Heart left ventricle (tissue), 16 donors: ENCODE data around the gene ASAP2. TPM values are rescaled to one million over a fixed set of nuclear protein-coding genes. Genes with fewer than 3 reads are reported as not detected.

ENCODE experiments used
- ATAC-seq, 4 donors: fragments of 200-7000 bp; cut with Tn5 transposase; one replicate each; pipeline ENCODE4 v1.9.1; 2020 to 2022; ENCODE audit warnings: moderate library complexity in 4 of 4, mild to moderate bottlenecking in 3 of 4, moderate number of reproducible peaks in 1 of 4
- DNase-seq, 5 donors: peaks; one replicate each; pipeline ENCODE4 v3.0.0-alpha.2; 2020
- H3K27ac ChIP-seq, 12 donors: fragments of 200-600 bp; sonication (generic) in 4 of 12; one replicate each; pipeline versions ENCODE4 v1.5.0 to v1.8.0; 2016 to 2022; ENCODE audit warnings: mild to moderate bottlenecking in 2 of 12
- H3K27me3 ChIP-seq, 9 donors: fragments of 200-600 bp; sonication (generic) in 2 of 9; one replicate each; pipeline versions ENCODE4 v1.5.1 to v1.8.0; 2016 to 2022; ENCODE audit warnings: mild to moderate bottlenecking in 3 of 9
- H3K36me3 ChIP-seq, 9 donors: fragments of 200-600 bp; sonication (generic) in 2 of 9; one replicate each; pipeline versions ENCODE4 v1.5.0 to v1.8.0; 2018 to 2022; ENCODE audit warnings: mild to moderate bottlenecking in 2 of 9
- H3K4me1 ChIP-seq, 12 donors: fragments of 200-600 bp; sonication (generic) in 4 of 12; one replicate each; pipeline versions ENCODE4 v1.5.0 to v1.8.0; 2016 to 2022; ENCODE audit warnings: mild to moderate bottlenecking in 3 of 12
- H3K4me3 ChIP-seq, 12 donors: fragments of 200-600 bp; sonication (generic) in 4 of 12; one replicate each; pipeline versions ENCODE4 v1.5.0 to v1.8.0; 2017 to 2022; ENCODE audit warnings: mild to moderate bottlenecking in 9 of 12, moderate library complexity in 4 of 12
- H3K9me3 ChIP-seq, 12 donors: fragments of 200-600 bp; sonication (generic) in 4 of 12; one replicate each; pipeline versions ENCODE4 v1.5.0 to v1.8.0; 2016 to 2022; ENCODE audit warnings: mild to moderate bottlenecking in 1 of 12
- POLR2A ChIP-seq, 2 donors: fragments of 450-650 bp; IDR thresholded peaks; one replicate each; pipeline ENCODE4 v1.6.1; 2017; ENCODE audit warnings: antibody characterized with exemption in 2 of 2, mild to moderate bottlenecking in 2 of 2, moderate library complexity in 2 of 2
- WGBS, 4 donors: extraction: QIAGEN DNeasy Blood & Tissue Kit in 2 of 4; methylation state at CpG; one replicate each; pipeline versions ENCODE4 v1.1.5 to v1.1.7; 2013 to 2018; 5-methylcytosine and 5-hydroxymethylcytosine counted together
- intact Hi-C, 10 donors: fragments of 100-400 bp; cut with DNase I; formaldehyde crosslinking; loops; one replicate each; pipeline versions ENCODE4 v1.11.1 to v1.14.2; 2022
- polyA plus RNA-seq, 2 donors: library from polyadenylated mRNA; stranded (reverse); fragments of 200-250 nt; gene quantifications; one replicate each; pipeline ENCODE4 v1.2.3, GENCODE V29; 2013
- total RNA-seq, 9 donors: library from RNA; depleted of rRNA in 2 of 9; stranded (reverse); fragments of >200 nt in 2 of 9; fragmentation: NEBNext Ultra II Directional in 3 of 9; extraction: Animal tissue kit (Norgen Biotek cat#: 25700) in 3 of 9; gene quantifications; one replicate each; pipeline versions ENCODE4 v1.1.0 to v1.2.4, GENCODE V29; 2016 to 2023
- TF ChIP-seq, protein P1 (sequence below), 12 donors: fragments of 200-600 bp; sonication (generic) in 4 of 12; IDR thresholded peaks; one replicate each; pipeline versions ENCODE4 v1.5.0 to v1.8.0; 2018 to 2022; ENCODE audit warnings: antibody characterized with exemption in 12 of 12, mild to moderate bottlenecking in 5 of 12
- donor health status: ischemic (EF 13 %, LVEDD 7.1; RV severe dilation, severe dysfunction).
- donor health status: healthy with polysubstance abuse.
- donor health status: DM: no; HTN: yes; CAD: no.
- donor health status: DM: no; HTN: no; CAD: no.
- donor health status: ischemic (EF 25% LVEDD 6.9; RV normal size, moderate dysfunction).
- donor health status: ischemic (EF 25% LVEDD 5.7; RV mildly dilated, moderate dysfunction).
- donor health status: healthy.
- donor health status: DM: yes; HTN: yes; CAD: no.
- donor health status: ischemic (EF 35%, LVEDD 5.7; RV mildly dilated, moderate dysfunction).
- donor health status: nonischemic (EF 11% LVEDD 7.7; RV severe dilation, severe dysfunction).
- donor health status: DM: yes; HTN: yes; CAD: no.
- donor health status: PGD.
- donor health status: ischemic (EF 29% LVEDD 5.4; RV normal size, mild dysfunction).
- donor health status: nonischemic (EF 23%, LVEDD 6.1; RV moderate dilation, normal function).

ASAP2 gene
- total and polyA plus RNA-seq, 11 donors = 6.7 to 17.0 (median 11.9) TPM

DNA sequence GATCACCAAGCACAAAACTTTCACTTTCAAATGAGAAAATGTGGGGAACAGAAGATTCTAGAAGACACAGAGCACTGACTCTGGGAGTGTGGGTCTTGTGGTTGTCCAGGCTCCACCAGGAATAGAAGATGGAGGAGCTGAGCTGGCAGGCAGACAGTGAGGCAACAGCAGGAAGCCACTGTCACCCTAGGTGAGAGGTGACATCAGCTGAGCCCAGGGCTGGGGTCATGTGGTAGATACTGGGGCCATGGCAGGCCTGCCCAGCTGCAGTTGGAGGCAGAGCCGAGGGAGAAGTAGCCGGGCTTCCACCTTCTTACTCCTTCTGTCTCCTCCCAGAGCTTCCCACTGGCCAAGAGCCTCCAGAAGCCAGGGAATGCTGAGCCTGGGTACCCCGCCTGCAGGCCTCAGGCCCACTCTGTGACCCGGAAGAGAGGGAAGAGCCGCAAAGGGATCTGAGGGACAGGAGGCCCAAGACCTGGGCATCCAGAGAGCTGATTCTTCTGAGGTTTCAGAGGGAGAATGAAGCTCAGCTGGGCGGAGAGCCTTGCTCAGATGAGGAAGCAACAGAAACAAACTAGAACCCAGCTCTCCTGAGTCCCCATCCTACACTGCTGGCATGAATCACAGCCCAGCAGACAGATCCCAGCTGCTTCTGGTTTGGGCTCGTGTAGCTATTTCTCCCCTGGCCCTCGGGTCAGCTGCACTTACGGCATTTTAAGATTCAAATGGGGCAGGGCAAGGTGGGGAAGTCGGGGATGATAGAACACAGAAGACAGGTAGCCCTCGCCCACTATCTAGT, 39.8 kb upstream of the ASAP2 start:
- WGBS, 4 donors = 66 to 88% (median 82%) methylated on average over 11 of the region's 11 CpGs
- Histone ChIP-seq H3K27me3 (no peaks in the 10 kb centered on the region), H3K36me3 (no peaks in the 10 kb centered on the region), H3K4me3 (no peak overlapping the region), H3K27ac (peak overlapping the region; percentile 12 to 77 (median 62)), H3K9me3 (no peaks in the 10 kb centered on the region), H3K4me1 (peaks cover 0 to 57% (median 7%) of the 10 kb centered on the region in 12 donors)
- ATAC-seq = peak; percentile 47 to 88 (median 71)
- intact Hi-C loops = no loop called here
- TF ChIP-seq POLR2A (IDR thresholded peaks at IDR 0.05) = no peak
- TF ChIP-seq, protein P1, sequence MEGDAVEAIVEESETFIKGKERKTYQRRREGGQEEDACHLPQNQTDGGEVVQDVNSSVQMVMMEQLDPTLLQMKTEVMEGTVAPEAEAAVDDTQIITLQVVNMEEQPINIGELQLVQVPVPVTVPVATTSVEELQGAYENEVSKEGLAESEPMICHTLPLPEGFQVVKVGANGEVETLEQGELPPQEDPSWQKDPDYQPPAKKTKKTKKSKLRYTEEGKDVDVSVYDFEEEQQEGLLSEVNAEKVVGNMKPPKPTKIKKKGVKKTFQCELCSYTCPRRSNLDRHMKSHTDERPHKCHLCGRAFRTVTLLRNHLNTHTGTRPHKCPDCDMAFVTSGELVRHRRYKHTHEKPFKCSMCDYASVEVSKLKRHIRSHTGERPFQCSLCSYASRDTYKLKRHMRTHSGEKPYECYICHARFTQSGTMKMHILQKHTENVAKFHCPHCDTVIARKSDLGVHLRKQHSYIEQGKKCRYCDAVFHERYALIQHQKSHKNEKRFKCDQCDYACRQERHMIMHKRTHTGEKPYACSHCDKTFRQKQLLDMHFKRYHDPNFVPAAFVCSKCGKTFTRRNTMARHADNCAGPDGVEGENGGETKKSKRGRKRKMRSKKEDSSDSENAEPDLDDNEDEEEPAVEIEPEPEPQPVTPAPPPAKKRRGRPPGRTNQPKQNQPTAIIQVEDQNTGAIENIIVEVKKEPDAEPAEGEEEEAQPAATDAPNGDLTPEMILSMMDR (IDR thresholded peaks at IDR 0.05) = no peak
- peak in 2 of 5 donors; percentile 64 to 65 for DNase-seq

DNA sequence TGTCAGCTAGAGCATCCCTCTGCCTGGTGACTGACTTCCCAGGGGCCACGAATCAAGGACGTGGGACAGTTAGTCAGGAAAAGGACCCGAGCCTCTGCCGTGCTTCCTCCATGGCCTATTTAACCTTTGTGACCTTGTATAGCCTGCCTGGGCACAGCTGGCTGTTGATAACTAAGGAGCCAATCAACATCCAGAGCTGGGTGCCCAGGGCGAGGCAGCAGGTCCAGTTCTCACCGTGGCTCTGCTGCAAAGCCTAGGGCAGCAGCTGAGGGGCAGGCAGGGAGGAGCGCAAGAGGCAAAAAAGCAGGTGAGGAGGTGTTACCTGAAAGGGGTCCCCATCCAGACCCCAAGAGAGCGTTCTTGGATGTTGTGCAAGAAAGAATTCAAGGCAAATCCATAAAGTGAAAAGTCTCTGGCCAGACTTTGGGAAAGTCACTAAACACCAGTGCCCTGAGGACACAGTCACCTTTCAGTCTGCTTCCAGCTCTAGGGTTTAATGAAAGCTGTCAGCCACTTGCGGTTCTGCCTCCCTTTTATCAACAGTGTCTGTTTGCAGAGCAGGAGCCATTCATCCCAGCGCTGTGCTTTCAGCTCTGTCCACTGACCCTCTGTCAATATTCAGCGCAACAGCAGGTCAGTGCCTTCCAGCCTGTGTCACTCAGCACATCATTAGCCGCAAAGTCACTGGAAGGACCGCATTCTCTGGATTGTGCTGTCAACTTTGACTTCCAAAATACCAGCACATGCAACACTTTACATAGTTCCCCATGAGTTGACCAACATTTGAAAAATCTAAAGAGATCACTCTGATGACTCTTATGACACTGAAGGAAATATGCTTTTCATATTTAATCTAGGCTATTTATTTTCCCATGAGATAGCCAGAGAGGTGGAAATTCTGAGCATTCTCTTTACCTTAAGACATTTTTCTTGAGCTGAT, 38.6 kb upstream of the ASAP2 start:
- intact Hi-C loops = no loop called here
- Histone ChIP-seq H3K4me3 (no peak overlapping the region), H3K9me3 (no peaks in the 10 kb centered on the region), H3K27me3 (no peaks in the 10 kb centered on the region), H3K4me1 (peaks cover 0 to 57% (median 7%) of the 10 kb centered on the region in 12 donors), H3K27ac (peak overlapping the region in 1 of 12 donors; percentile 48), H3K36me3 (no peaks in the 10 kb centered on the region)
- 79 to 86% (median 81%) methylated on average over 10 to 13 of the region's 13 CpGs for WGBS, 4 donors
- no peak for TF ChIP-seq POLR2A (IDR thresholded peaks at IDR 0.05)
- TF ChIP-seq, protein P1 (IDR thresholded peaks at IDR 0.05) = no peak
- DNase-seq (no peak), ATAC-seq (no peak)

DNA sequence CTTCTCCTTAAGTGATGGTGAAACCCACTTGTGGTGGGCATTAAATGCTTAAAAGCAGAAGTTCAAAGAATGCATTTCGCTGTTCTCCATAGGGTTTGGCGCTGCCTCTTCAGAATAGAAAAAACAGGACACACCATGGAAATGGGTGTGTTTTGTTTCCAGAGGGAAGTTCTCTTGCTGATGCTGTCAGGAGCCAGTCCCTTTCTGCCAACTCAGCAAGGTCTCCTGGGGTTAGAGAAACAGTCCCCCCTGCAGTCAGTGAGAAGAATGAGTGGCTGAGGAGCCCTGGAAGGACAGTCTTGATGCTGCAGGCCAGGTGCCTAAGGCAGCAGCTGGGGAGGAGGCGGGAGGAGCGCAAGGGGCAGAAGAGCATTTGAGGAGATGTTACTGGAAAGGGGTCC, 37.8 kb upstream of the ASAP2 start:
- no peaks in the 10 kb centered on the region for H3K27me3 ChIP-seq
- no peak for TF ChIP-seq POLR2A (IDR thresholded peaks at IDR 0.05)
- TF ChIP-seq, protein P1 (IDR thresholded peaks at IDR 0.05) = no peak
- H3K9me3 ChIP-seq = no peaks in the 10 kb centered on the region
- ATAC-seq (peak in 2 of 4 donors; percentile 23 to 44), DNase-seq (no peak)
- peaks cover 0 to 57% (median 5%) of the 10 kb centered on the region in 12 donors for H3K4me1 ChIP-seq
- no peak overlapping the region for H3K4me3 ChIP-seq
- intact Hi-C loops = no loop called here
- peak overlapping the region in 1 of 12 donors; percentile 48 for H3K27ac ChIP-seq
- 88 to 92% (median 91%) methylated on average over 4 of the region's 4 CpGs for WGBS, 4 donors
- no peaks in the 10 kb centered on the region for H3K36me3 ChIP-seq
